ENCODE measurements around the gene UST. TPM values are rescaled to one million over a fixed set of nuclear protein-coding genes. Genes with fewer than 3 reads are reported as not detected.
A peak's percentile ranks its signal among the peaks of the same experiment; 100 is the strongest.

UST gene
- total and polyA plus RNA-seq, 2 donors (not counting 1 experiment from before 2014, with no cell fraction given) = 7.3 to 16.9 TPM

GRCh38 chr6:148738946-148739821 lies 7.6 kb upstream of the UST start:
- Histone ChIP-seq H3K9ac (ENCODE audit: low read length) (no peak overlapping the region), H3K79me2 (ENCODE audit: control insufficient read depth, insufficient read depth, low read length) (no peaks in the 10 kb centered on the region), H3K27me3 (replicated peaks in 1 of 4; ENCODE audit: control extremely low read depth in 1 of 4, control insufficient read depth in 3 of 4, insufficient read depth in 4 of 4, low read length in 3 of 4) (no peaks in the 10 kb centered on the region), H3K36me3 (replicated peaks in 1 of 2; ENCODE audit: control extremely low read depth in 1 of 2, control insufficient read depth in 1 of 2, extremely low read depth in 1 of 2, insufficient read depth in 2 of 2, low read length in 1 of 2) (no peaks in the 10 kb centered on the region), H4K20me1 (ENCODE audit: control insufficient read depth, insufficient read depth, low read length, poor library complexity, severe bottlenecking) (no peaks in the 10 kb centered on the region), H3K27ac (ENCODE audit: low read length in 2 of 2) (peak overlapping the region in 1 of 2 donors; percentile 33), H3K4me1 (ENCODE audit: control insufficient read depth in 2 of 2, insufficient read depth in 2 of 2, low read length in 2 of 2) (peaks cover 11 to 15% of the 10 kb centered on the region in 2 donors), H3K4me3 (ENCODE audit: control extremely low read depth in 1 of 5, extremely low read depth in 1 of 5, insufficient read depth in 1 of 5, low read depth in 2 of 5, low read length in 4 of 5) (no peak overlapping the region), H3K9me3 (ENCODE audit: control extremely low read depth in 1 of 3, control insufficient read depth in 2 of 3, insufficient read depth in 1 of 3, low read length in 2 of 3) (no peaks in the 10 kb centered on the region), H2AFZ (ENCODE audit: insufficient read depth, low read depth, low read length, poor library complexity, severe bottlenecking) (peak overlapping the region; percentile 32), H3K4me2 (replicated peaks; ENCODE audit: low read depth, low read length, poor library complexity, severe bottlenecking) (peak overlapping the region; percentile 21)
- Mint-ChIP-seq H3K4me3 (no peak overlapping the region), H3K9me3 (ENCODE audit: insufficient read depth) (no peaks in the 10 kb centered on the region), H3K27me3 (no peaks in the 10 kb centered on the region), H3K27ac (no peak overlapping the region), H3K4me1 (peaks cover 23% of the 10 kb centered on the region)
- no peak for TF ChIP-seq CTCF (IDR thresholded peaks at IDR 0.05)
- TF ChIP-seq EZH2 (IDR thresholded peaks at IDR 0.05; ENCODE audit: borderline replicate concordance, insufficient read depth, low read depth, low read length, poor library complexity, severe bottlenecking) = no peak
- ATAC-seq (ENCODE audit: low read depth) (no peak), DNase-seq (no peak)
- 95% methylated on average over 6 of the region's 14 CpGs for WGBS (ENCODE audit: insufficient coverage)
- intact Hi-C loops (cut with micrococcal nuclease) = no loop called here
- POLR2A ChIA-PET = no interaction called here
- CTCF ChIA-PET = interaction anchor here (0.8 to 2.2 kb wide), 3 partner anchors 159 to 208 kb away, joined by 3 to 12 read pairs (median 6); no protein-coding TSS in a partner anchor

- H3K4me3 ChIP-seq (ENCODE audit: control extremely low read depth in 1 of 5, extremely low read depth in 1 of 5, insufficient read depth in 1 of 5, low read depth in 2 of 5, low read length in 4 of 5) = no peak overlapping the region
- DNase-seq (no peak), ATAC-seq (ENCODE audit: low read depth) (peak; percentile 21)
- H3K27ac ChIP-seq (ENCODE audit: low read length in 2 of 2) = peak overlapping the region in 1 of 2 donors; percentile 33
- no peaks in the 10 kb centered on the region for H3K9me3 Mint-ChIP-seq (ENCODE audit: insufficient read depth)
- no peak overlapping the region for H3K4me3 Mint-ChIP-seq
- H3K36me3 ChIP-seq (replicated peaks in 1 of 2; ENCODE audit: control extremely low read depth in 1 of 2, control insufficient read depth in 1 of 2, extremely low read depth in 1 of 2, insufficient read depth in 2 of 2, low read length in 1 of 2) = no peaks in the 10 kb centered on the region
- intact Hi-C loops (cut with micrococcal nuclease) = no loop called here
- ChIA-PET CTCF (interaction anchor here (0.6 to 2.2 kb wide), 6 partner anchors 52 to 745 kb away, joined by 3 to 12 read pairs (median 4); partner anchors contain the start of gene ZC3H12D), POLR2A (no interaction called here)
- no peaks in the 10 kb centered on the region for H3K27me3 Mint-ChIP-seq
- no peak overlapping the region for H3K27ac Mint-ChIP-seq
- H3K9me3 ChIP-seq (ENCODE audit: control extremely low read depth in 1 of 3, control insufficient read depth in 2 of 3, insufficient read depth in 1 of 3, low read length in 2 of 3) = no peaks in the 10 kb centered on the region
- TF ChIP-seq CTCF (IDR thresholded peaks at IDR 0.05) (no peak), EZH2 (IDR thresholded peaks at IDR 0.05; ENCODE audit: borderline replicate concordance, insufficient read depth, low read depth, low read length, poor library complexity, severe bottlenecking) (no peak)
- peaks cover 23% of the 10 kb centered on the region for H3K4me1 Mint-ChIP-seq
- no peaks in the 10 kb centered on the region for H3K27me3 ChIP-seq (replicated peaks in 1 of 4; ENCODE audit: control extremely low read depth in 1 of 4, control insufficient read depth in 3 of 4, insufficient read depth in 4 of 4, low read length in 3 of 4)
- H3K9ac ChIP-seq (ENCODE audit: low read length) = no peak overlapping the region
- H2AFZ ChIP-seq (ENCODE audit: insufficient read depth, low read depth, low read length, poor library complexity, severe bottlenecking) = peak overlapping the region; percentile 32
- H3K4me1 ChIP-seq (ENCODE audit: control insufficient read depth in 2 of 2, insufficient read depth in 2 of 2, low read length in 2 of 2) = peaks cover 11 to 15% of the 10 kb centered on the region in 2 donors
- peak overlapping the region; percentile 21 for H3K4me2 ChIP-seq (replicated peaks; ENCODE audit: low read depth, low read length, poor library complexity, severe bottlenecking)
- H4K20me1 ChIP-seq (ENCODE audit: control insufficient read depth, insufficient read depth, low read length, poor library complexity, severe bottlenecking) = no peaks in the 10 kb centered on the region
- no peaks in the 10 kb centered on the region for H3K79me2 ChIP-seq (ENCODE audit: control insufficient read depth, insufficient read depth, low read length)
- no CpG with 5 or more reads among the region's 3 CpGs for WGBS (ENCODE audit: insufficient coverage)
Measured at GRCh38 chr6:148739822-148740128, 7.1 kb upstream of the UST start.
